ENCODE data around the gene CYTL1.
"Not testable (repeated sequence)": the region's sequence is repeated elsewhere in the genome, so short reads cannot be mapped to it uniquely, and the experiment has no call there.

The CYTL1 gene, protein sequence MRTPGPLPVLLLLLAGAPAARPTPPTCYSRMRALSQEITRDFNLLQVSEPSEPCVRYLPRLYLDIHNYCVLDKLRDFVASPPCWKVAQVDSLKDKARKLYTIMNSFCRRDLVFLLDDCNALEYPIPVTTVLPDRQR

DNA sequence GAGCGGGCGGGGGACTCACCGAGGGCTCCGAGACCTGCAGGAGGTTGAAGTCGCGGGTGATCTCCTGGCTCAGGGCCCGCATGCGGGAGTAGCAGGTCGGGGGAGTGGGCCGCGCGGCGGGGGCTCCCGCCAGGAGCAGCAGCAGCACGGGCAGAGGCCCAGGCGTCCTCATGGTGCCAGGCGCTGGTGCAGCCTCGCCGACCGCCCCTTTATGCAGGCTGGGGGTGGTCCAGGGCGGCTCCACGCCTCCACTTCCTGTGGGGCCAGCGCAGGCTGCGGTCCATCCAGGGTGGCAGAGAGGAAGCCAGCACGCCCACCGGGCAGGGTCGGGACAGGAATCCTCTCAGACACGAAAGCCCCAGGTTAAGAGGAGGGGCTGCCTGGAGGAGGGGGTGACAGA, at the start of gene CYTL1:
TSS of gene CYTL1 (minus strand) at position 185 of the 400 bp plus-strand sequence. CDS start at position 172, 13 bp downstream.
- Histone ChIP-seq H3K9ac (ENCODE audit: low read length) (no peak within 1 kb of the TSS), H3K36me3 (ENCODE audit: control insufficient read depth, insufficient read depth, low read length) (no peaks in the 10 kb centered on the region), H3K27me3 (ENCODE audit: control insufficient read depth, insufficient read depth, low read length) (peaks cover 27% of the 10 kb centered on the region), H3K4me1 (ENCODE audit: control insufficient read depth, insufficient read depth, low read length) (no peaks in the 10 kb centered on the region), H3K4me3 (ENCODE audit: low read length) (no peak within 1 kb of the TSS), H3K9me3 (ENCODE audit: control insufficient read depth, low read length) (no peaks in the 10 kb centered on the region)

DNA sequence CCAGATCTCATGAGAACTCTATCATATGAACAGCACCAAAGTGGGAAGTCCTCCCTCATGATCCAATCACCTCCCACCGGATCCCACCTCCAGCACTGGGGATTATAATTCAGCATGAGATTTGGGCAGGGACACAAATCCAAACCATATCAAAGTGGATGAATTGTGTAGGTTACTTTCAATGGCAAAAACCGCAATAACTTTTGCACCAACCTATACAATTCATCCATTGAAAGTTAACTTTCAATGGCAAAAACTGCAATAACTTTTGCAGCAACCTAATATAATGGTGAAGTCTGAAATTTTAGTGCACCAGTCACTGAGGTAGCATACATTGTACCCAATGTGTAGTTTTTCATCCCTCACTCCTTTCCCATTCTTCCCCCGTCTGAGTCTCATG, 48.6 kb upstream of the CYTL1 start:
- Histone ChIP-seq H3K9me3 (ENCODE audit: control insufficient read depth, low read length) (no peaks in the 10 kb centered on the region), H3K27me3 (ENCODE audit: control insufficient read depth, insufficient read depth, low read length) (no peaks in the 10 kb centered on the region), H3K4me1 (ENCODE audit: control insufficient read depth, insufficient read depth, low read length) (no peaks in the 10 kb centered on the region), H3K36me3 (ENCODE audit: control insufficient read depth, insufficient read depth, low read length) (no peaks in the 10 kb centered on the region), H3K4me3 (ENCODE audit: low read length) (no peak overlapping the region), H3K9ac (ENCODE audit: low read length) (no peak overlapping the region)

DNA sequence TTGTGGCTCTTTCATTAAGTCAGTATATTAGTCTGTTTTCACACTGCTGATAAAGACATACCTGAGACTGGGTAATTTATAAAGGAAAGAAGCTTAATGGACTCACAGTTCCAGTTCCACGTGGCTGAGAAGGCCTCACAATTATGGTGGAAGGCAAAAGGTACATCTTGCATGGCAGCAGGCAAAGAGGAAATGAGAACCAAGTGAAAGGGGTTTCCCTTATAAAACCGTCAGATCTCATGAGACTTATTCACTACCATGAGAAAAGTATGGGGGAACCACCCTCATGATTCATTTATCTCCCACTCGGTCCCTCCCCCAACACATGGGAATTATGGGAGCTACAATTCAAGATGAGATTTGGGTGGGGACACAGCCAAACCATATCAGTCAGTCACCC, 47.7 kb upstream of the CYTL1 start:
- not testable (repeated sequence) for H3K27me3 ChIP-seq (ENCODE audit: control insufficient read depth, insufficient read depth, low read length); H3K36me3 ChIP-seq (ENCODE audit: control insufficient read depth, insufficient read depth, low read length); H3K4me3 ChIP-seq (ENCODE audit: low read length); H3K9me3 ChIP-seq (ENCODE audit: control insufficient read depth, low read length); H3K4me1 ChIP-seq (ENCODE audit: control insufficient read depth, insufficient read depth, low read length); H3K9ac ChIP-seq (ENCODE audit: low read length)

DNA sequence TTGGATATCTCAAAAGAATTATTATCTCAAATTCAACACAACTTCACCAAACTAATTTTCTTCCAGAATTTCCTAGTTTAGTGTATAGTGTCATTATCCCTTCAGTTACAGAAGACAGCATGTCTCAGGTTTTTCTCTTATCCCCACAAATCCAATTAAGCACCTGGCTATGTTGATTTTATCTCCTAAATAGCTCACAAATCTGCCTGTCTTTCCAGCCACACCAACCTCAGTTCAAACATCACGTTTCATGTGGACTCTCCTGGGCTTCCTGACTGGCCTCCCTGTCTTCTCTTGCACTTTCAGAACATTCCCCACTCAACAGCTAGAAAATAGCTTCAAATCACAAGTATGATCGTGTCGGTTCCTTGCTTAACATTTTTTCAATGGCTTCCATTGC, 46.8 kb upstream of the CYTL1 start:
- Histone ChIP-seq H3K4me3 (ENCODE audit: low read length) (no peak overlapping the region), H3K36me3 (ENCODE audit: control insufficient read depth, insufficient read depth, low read length) (no peaks in the 10 kb centered on the region), H3K27me3 (ENCODE audit: control insufficient read depth, insufficient read depth, low read length) (no peaks in the 10 kb centered on the region), H3K9me3 (ENCODE audit: control insufficient read depth, low read length) (no peaks in the 10 kb centered on the region), H3K4me1 (ENCODE audit: control insufficient read depth, insufficient read depth, low read length) (no peaks in the 10 kb centered on the region), H3K9ac (ENCODE audit: low read length) (no peak overlapping the region)

DNA sequence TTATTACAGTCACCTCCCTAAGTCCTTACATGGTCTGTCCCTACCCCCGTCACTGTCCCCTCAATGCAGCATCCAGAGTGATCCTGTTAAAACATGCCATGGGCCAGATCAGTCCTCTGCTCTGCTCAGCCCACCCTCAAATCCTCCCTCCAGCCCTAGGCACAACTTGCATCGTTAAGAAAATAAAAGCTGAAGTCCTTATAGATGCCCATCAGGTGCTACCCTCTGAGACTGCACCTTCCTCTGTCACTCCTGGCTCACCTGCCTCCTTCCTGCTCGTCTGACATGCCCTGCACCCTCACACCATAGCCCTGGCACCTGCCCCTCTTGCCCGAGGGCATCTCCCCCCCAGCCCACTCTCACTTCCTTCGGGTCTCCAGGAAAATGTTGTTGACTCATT, 36.2 kb upstream of the CYTL1 start:
- H3K4me3 ChIP-seq (ENCODE audit: low read length) = no peak overlapping the region
- H3K36me3 ChIP-seq (ENCODE audit: control insufficient read depth, insufficient read depth, low read length) = no peaks in the 10 kb centered on the region
- H3K27me3 ChIP-seq (ENCODE audit: control insufficient read depth, insufficient read depth, low read length) = peaks cover 19% of the 10 kb centered on the region
- no peak overlapping the region for H3K9ac ChIP-seq (ENCODE audit: low read length)
- H3K4me1 ChIP-seq (ENCODE audit: control insufficient read depth, insufficient read depth, low read length) = peaks cover 8% of the 10 kb centered on the region
- no peaks in the 10 kb centered on the region for H3K9me3 ChIP-seq (ENCODE audit: control insufficient read depth, low read length)

DNA sequence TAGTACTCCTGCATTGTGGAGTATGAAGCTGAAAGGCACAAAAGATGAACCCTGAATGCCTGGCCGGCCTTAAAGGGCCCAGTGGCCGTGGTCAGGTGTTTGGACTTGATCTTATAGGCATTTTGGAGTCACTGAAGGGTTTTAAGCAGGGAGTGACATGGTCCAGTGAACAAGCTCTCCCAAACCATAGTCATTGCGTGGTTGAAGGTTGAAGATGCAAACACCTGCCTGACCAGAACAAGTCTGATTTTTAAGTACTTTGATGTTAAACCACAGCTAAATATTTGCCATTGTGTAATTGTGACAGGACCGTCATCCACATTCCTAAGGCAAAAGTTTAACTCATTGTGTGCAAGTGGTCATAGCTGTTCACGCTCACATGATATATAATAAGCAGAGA, 35.3 kb upstream of the CYTL1 start:
- Histone ChIP-seq H3K9ac (ENCODE audit: low read length) (no peak overlapping the region), H3K36me3 (ENCODE audit: control insufficient read depth, insufficient read depth, low read length) (no peaks in the 10 kb centered on the region), H3K27me3 (ENCODE audit: control insufficient read depth, insufficient read depth, low read length) (peaks cover 19% of the 10 kb centered on the region), H3K4me3 (ENCODE audit: low read length) (no peak overlapping the region), H3K9me3 (ENCODE audit: control insufficient read depth, low read length) (no peaks in the 10 kb centered on the region), H3K4me1 (ENCODE audit: control insufficient read depth, insufficient read depth, low read length) (peaks cover 8% of the 10 kb centered on the region)

DNA sequence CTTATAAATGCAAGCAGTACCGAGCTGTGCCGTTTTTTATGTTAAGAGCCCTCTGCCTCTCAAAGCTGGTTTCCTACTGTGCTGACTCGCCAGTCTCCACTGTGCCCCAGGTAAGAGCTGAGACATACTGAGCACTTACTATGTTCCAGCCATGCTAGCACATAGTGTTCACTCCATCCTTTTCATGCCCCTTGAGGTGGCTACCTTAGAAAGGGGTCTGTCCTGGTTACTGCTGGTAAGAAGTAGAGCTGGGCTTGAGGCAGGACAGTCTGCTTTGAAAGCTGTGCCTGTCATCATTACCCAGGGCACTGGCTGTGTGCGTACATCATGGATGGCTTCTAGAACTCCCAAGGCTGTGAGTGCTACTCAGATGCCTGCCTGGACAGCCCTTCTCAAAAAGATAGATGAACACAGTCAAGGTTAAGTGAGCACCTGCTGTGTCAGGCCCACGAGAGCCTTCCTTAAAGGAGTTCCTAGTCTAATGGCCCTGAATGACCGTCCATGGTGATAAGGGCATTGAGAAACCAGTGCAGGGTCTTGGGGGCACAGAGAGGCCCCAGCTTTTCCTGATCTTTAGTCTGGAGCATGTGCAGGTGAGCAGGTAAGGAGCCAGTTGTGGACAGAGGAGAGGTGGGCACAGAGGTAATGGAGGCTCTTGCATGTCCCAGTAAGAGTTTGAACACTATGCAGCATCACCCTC, 33.6 kb upstream of the CYTL1 start:
- H3K36me3 ChIP-seq (ENCODE audit: control insufficient read depth, insufficient read depth, low read length) = no peaks in the 10 kb centered on the region
- peaks cover 19% of the 10 kb centered on the region for H3K27me3 ChIP-seq (ENCODE audit: control insufficient read depth, insufficient read depth, low read length)
- H3K9me3 ChIP-seq (ENCODE audit: control insufficient read depth, low read length) = no peaks in the 10 kb centered on the region
- no peak overlapping the region for H3K9ac ChIP-seq (ENCODE audit: low read length)
- peaks cover 8% of the 10 kb centered on the region for H3K4me1 ChIP-seq (ENCODE audit: control insufficient read depth, insufficient read depth, low read length)
- H3K4me3 ChIP-seq (ENCODE audit: low read length) = no peak overlapping the region

DNA sequence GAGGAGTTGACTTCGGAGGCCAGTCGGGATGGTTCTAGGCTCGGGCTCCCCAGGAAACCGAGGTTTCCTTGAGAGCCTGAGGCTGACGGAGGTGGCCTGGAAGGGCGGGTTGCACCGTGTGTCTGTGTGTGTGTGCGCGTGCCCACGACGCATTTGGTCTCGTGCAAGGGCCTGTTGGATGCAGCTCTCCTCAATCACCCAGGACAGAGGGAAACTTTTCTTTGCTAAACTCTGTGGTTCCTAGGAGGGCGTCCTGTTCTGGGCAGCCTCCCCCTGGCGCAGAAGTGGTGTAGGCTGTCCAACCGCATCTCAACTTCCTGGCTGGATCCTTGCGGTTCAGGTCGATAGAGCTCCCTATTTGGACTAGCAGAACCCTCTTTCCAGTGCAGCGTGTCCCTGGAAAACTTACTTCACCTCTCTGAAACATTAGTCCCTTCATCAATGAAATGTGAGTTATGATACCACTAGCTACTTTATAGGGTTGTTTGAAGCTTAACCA, 33.0 kb upstream of the CYTL1 start:
- Histone ChIP-seq H3K4me1 (ENCODE audit: control insufficient read depth, insufficient read depth, low read length) (peaks cover 8% of the 10 kb centered on the region), H3K9ac (ENCODE audit: low read length) (peak overlapping the region; percentile 3), H3K9me3 (ENCODE audit: control insufficient read depth, low read length) (no peaks in the 10 kb centered on the region), H3K4me3 (ENCODE audit: low read length) (no peak overlapping the region), H3K27me3 (ENCODE audit: control insufficient read depth, insufficient read depth, low read length) (peaks cover 19% of the 10 kb centered on the region), H3K36me3 (ENCODE audit: control insufficient read depth, insufficient read depth, low read length) (no peaks in the 10 kb centered on the region)

DNA sequence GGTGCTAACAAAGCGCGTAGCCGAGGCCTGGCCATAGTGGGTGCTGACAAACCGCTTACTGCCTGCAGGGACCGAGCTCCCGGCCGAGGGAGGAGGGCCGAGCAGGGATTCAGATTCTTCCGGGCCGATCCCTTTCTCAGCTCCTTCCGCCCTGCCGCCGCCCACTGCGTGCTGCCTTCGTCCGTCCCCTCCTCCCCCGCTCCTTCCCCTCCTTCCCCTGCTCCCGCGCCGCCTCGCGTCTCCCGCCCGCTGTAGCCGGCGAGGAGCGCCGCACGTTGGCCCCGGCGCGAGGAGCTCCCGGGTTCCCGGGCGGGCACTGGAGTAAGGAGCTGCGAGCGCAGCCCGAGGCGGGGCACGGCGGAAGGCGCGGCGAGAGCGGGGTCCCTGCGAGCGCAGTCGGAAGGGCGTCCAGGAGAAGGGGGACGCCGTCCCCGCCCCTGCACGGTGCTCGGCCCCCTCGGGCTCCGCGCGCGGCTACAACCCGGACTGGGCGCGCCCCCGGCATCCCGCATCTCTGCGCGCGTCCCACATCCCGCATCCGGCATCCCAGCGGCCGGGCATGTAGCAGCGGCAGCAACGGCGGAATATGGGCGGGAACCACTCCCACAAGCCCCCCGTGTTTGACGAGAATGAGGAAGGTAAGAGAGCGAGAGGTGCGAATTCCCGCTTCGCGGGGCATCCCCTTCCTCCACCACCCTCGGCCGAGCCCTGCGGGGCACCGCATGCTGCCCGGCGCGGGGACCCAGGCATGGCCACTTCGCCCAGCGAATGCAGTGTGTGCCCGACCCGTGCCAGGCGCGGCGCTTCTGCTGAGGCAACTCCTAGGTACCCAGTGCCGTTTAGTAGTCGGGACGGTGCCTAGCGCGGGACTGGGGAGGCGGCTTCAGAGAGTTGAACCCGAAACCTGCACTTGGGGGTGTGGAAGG, 32.3 kb upstream of the CYTL1 start, which contains the start of gene STK32B:
TSS of gene STK32B (plus strand) at position 203 of the 926 bp plus-strand sequence.
- no peaks in the 10 kb centered on the region for H3K36me3 ChIP-seq (ENCODE audit: control insufficient read depth, insufficient read depth, low read length)
- peaks cover 8% of the 10 kb centered on the region for H3K4me1 ChIP-seq (ENCODE audit: control insufficient read depth, insufficient read depth, low read length)
- H3K9ac ChIP-seq (ENCODE audit: low read length) = peak within 1 kb of the TSS; percentile 3
- peak within 1 kb of the TSS; percentile 39 for H3K4me3 ChIP-seq (ENCODE audit: low read length)
- H3K27me3 ChIP-seq (ENCODE audit: control insufficient read depth, insufficient read depth, low read length) = peaks cover 19% of the 10 kb centered on the region
- H3K9me3 ChIP-seq (ENCODE audit: control insufficient read depth, low read length) = no peaks in the 10 kb centered on the region

DNA sequence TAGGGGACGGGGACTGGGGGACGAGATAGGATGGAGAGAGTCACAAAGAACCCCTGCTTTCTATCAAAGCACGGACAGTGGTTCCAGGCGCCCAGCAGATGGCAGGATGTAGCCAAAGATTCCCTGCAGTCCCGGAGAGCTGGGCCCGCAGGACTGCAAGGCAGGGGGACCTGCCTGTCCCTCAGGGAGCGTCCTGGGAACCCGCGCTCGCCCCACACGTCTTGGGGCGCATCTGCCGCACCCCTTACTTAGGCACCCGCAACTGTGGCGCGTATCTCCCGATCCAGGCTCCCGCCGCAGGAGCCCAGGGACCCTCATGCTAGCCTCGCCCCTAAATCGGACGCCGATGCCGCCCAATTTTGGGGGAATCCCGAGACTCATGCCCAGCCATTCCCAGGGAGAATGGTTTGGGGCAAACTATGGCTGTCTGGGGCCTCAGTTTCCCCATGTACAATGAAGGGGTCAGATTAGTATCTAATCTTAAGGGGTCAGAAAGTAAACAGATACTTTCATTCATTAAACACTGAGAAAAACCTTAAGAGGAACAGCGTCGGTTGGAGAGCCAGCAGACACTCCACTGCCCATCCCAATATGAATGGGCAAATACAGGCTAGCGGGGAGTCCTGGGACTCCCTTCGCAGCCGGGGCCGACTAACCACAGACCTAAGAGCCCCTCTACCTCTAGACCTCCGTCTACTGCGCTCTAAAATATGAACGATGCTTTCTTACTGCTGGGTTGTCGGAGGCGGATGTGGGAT, 31.4 kb upstream of the CYTL1 start:
- Histone ChIP-seq H3K9me3 (ENCODE audit: control insufficient read depth, low read length) (no peaks in the 10 kb centered on the region), H3K36me3 (ENCODE audit: control insufficient read depth, insufficient read depth, low read length) (no peaks in the 10 kb centered on the region), H3K9ac (ENCODE audit: low read length) (peak overlapping the region; percentile 3), H3K27me3 (ENCODE audit: control insufficient read depth, insufficient read depth, low read length) (peaks cover 19% of the 10 kb centered on the region), H3K4me1 (ENCODE audit: control insufficient read depth, insufficient read depth, low read length) (peaks cover 8% of the 10 kb centered on the region), H3K4me3 (ENCODE audit: low read length) (peak overlapping the region; percentile 39)

DNA sequence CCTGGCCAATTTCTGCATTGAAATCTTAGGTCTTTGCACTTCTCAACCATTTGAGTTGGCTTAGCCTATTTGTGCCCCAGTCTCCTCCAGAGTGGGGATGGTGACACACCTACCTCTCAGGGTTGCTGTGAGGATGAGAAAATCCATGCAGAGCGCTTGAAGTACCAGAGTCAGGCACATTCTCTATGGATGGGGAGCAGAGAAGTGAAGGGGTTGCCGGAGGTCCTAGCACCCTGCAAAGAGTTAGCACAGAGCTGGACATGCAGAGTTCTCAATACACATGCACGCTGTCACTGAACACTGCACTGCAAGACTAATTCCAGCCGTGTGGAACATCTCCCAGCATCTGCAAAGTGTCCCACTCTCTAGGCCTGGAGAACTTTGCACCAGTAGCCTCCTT, 29.5 kb upstream of the CYTL1 start:
- H3K9me3 ChIP-seq (ENCODE audit: control insufficient read depth, low read length) = no peaks in the 10 kb centered on the region
- H3K4me3 ChIP-seq (ENCODE audit: low read length) = no peak overlapping the region
- H3K4me1 ChIP-seq (ENCODE audit: control insufficient read depth, insufficient read depth, low read length) = peaks cover 8% of the 10 kb centered on the region
- H3K36me3 ChIP-seq (ENCODE audit: control insufficient read depth, insufficient read depth, low read length) = no peaks in the 10 kb centered on the region
- no peak overlapping the region for H3K9ac ChIP-seq (ENCODE audit: low read length)
- H3K27me3 ChIP-seq (ENCODE audit: control insufficient read depth, insufficient read depth, low read length) = peaks cover 25% of the 10 kb centered on the region

Measured in mucosa of stomach (tissue), 1 donor.